HG02840 (cell line): ENCODE results near the gene PHC2.

Experiments
- ATAC-seq: cut with Tn5 transposase; IDR thresholded peaks from one replicate; pipeline ENCODE4 v1.9.1; 2021; ENCODE audit warnings: mild to moderate bottlenecking, moderate library complexity, moderate number of reproducible peaks; ENCODE audit not compliant: unreplicated experiment, low FRiP score

The PHC2 gene

GRCh38 chr1:33455539-33456501 is 24.9 kb upstream of the PHC2 start:
- ATAC-seq: no peak

GRCh38 chr1:33454646-33455282 is 23.9 kb upstream of the PHC2 start:
- ATAC-seq: no peak

- ATAC-seq: no peak
These were observed 15.7 kb upstream of the PHC2 start for GRCh38 chr1:33446590-33446989.

- no peak for ATAC-seq
These were observed 14.2 kb upstream of the PHC2 start for GRCh38 chr1:33445108-33445507.

- no peak for ATAC-seq
These were observed 12.8 kb upstream of the PHC2 start for GRCh38 chr1:33443705-33444180.

- no peak for ATAC-seq
These were observed 12.3 kb upstream of the PHC2 start for GRCh38 chr1:33443080-33443704.

GRCh38 chr1:33442141-33442540 is 11.2 kb upstream of the PHC2 start:
- ATAC-seq: no peak

- no peak for ATAC-seq
These were observed 10.3 kb upstream of the PHC2 start for GRCh38 chr1:33441088-33441745.

GRCh38 chr1:33439662-33440061 is 8.8 kb upstream of the PHC2 start:
- no peak for ATAC-seq

GRCh38 chr1:33438364-33439160 is 7.7 kb upstream of the PHC2 start:
- ATAC-seq: no peak

GRCh38 chr1:33436557-33437285 is 5.8 kb upstream of the PHC2 start:
- ATAC-seq: no peak

GRCh38 chr1:33435096-33435820 is 4.4 kb upstream of the PHC2 start:
- ATAC-seq: no peak

GRCh38 chr1:33434363-33434750 is 3.5 kb upstream of the PHC2 start:
- ATAC-seq: no peak

- no peak for ATAC-seq
These were observed 2.8 kb upstream of the PHC2 start for GRCh38 chr1:33433509-33434362.

- no peak for ATAC-seq
These were observed 821 bp downstream of the PHC2 start for GRCh38 chr1:33429856-33430691.

GRCh38 chr1:33429332-33429731 is 1.6 kb downstream of the PHC2 start:
- no peak for ATAC-seq

GRCh38 chr1:33428661-33429060 is 2.2 kb downstream of the PHC2 start:
- ATAC-seq: no peak
